SHP77 (cell line): ENCODE data around the gene HMCES.
"Not testable (repeated sequence)": the region's sequence is repeated elsewhere in the genome, so short reads cannot be mapped to it uniquely, and the experiment has no call there.

Source experiments
- DNase-seq, 2 experiments: peaks; one replicate each; lab custom pipeline; 2025; lab: John Stamatoyannopoulos, UW

Gene HMCES

DNA sequence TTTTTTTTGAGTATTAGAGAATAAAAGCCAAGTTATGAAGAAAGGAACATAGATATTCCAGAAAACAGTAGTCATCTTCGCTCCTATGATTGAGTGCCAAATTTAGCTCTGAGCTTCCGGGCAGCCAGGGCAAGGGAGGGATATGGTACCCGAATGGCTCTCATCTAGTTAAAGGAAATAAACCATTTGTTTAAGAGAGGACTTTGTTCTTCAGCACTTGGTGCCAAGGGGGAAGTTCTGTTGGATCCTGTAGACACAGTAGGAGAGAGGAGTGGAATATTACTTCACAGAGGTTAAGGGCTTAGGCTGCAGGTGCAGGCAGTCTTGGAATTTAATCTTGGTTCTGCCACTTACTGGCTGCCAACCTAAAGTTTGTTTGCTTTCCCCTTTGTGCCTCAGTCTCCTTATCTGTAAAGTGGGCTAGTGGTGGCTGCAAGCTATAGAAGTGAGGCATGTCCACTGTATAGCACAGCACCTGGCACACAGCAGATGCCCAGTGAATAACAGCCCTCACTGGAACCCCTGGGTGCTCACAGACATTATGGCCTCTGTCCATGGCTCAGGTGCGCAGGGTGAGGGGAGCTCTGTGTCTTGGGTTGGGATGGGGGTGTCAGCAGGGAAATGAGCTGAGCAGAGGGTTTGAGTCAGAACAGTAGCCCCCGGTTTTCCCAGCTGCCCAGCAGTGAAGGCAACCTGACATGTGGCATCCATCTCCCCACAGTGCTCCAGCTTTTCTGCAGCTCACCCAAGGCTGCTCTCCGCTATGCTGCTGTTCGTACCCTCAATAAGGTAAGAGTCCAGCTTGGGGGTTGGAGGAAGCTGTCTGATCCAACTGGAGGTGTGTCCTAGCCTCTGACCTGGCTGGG, 18.8 kb upstream of the HMCES start:
- no peak for DNase-seq

DNA sequence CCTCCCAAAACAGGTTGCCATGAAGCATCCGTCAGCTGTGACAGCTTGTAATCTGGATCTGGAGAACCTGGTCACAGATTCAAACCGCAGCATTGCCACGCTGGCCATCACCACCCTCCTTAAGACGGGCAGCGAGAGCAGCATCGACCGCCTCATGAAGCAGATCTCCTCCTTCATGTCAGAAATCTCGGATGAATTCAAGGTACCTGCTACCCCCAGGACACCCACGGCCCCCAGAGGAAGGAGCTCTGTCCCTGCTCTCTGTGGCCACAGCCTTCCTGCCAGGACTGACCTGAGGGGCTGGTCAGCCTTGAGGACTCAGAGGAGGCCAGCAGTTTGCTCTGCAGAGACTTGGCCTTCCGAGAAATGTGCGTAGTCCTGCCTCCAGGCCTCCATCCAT, 18.1 kb upstream of the HMCES start:
- DNase-seq: no peak

DNA sequence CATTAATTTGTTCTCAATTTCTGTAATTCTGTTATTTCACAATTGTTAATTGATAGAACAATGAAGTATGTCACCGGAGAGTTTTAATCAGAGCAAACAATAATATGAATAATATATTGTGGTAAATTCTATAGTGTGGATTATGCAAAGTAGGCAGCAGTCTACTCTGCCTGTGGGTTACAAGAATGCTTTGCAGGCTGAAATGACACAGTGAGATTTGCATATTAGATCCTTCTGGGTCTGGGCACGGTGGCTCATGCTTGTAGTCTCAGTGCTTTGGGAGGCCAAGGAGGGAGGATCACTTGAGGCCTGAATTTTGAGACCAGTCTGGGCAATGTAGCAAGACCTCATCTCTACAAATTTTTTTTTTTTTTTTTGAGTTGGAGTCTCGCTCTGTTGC, 16.8 kb upstream of the HMCES start:
- no peak for DNase-seq

DNA sequence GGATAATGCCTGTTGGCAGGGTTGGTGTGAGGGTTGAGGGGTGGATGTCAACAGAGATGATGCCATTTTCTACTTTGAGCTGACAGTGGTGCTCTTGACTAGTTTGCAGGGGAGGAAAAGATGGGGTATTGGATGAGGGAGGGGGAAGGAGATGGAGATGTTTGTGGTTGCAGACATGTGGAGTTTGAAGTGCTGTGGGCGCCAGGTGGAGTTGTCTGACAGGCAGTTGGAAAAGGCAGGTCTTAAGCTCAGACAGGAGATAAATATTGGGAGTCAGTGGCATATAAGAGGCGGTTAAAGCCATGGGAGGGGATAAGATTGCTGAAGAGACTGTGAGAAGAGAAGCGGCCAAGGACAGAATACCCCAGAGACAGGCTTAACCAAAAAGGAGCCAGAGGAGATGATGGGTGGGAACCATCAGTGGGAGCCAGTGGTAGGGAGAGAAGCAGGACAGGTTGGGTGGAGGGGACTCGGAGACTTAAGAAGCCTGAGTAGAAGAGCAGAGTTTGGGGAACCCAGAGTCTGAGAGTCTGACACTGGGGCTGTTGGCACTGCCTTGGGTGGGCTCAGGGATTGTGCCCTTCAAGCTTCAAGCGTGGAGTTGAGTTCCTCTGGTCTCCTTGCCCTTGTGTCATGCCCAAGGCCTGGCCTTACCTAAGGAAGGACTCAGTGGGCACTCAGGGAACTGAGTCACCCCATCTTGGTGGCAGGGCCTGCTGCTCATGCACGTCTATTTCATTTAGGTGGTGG, 15.3 kb upstream of the HMCES start:
- DNase-seq: no peak

DNA sequence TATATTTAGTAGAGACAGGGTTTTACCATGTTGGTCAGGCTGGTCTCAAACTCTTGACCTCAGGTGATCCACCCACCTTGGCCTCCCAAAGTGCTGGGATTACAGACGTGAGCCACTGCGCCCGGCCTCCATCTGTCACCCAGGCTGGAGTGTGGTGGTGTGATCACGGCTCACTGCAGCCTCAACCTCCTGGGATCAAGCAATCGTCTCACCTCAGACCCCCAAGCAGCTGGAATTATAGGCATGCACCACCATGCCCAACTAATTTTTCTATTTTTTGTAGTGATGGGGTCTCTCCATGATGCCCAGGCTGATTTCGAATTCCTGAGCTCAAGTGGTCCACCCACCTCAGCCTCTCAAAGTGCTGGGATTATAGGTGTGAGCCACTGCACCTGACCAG, 13.7 kb upstream of the HMCES start:
- not testable (repeated sequence) for DNase-seq

DNA sequence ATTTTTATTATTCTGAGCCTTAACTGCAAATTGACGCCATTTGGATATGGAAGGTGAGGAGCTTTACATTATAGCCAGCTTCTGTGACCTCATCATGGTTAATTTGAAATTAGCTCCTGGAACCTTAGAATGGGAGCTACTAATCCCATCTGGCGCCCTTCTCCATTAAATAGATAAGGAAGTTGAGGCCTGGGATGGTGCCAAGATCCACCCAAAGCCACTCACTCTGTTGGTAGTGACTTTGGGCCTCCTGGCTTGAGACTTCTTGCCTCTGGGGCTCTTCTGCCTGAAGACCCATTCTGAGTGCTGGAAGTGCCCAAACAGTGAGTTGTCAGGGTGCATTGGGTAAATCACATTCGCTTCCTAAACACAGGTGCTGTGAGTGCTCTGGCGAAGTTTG, 12.0 kb upstream of the HMCES start:
- DNase-seq: no peak

DNA sequence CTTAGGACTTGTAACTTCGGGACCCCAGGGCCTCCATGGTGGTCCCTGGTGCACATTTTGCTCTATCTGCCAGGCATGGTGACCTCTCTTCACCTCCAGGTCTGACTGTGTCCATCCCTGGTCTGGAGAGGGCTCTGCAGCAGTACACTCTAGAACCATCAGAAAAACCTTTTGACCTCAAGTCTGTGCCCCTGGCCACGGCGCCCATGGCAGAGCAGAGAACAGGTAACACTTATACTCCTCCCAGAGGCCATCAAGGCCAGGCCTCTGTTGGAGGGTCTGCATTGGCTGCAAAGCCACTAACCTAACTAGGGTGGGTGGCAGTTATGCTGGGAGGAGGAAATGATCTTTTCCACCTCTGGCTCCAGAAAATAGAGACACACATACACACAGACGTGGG, 10.3 kb upstream of the HMCES start:
- DNase-seq: no peak

DNA sequence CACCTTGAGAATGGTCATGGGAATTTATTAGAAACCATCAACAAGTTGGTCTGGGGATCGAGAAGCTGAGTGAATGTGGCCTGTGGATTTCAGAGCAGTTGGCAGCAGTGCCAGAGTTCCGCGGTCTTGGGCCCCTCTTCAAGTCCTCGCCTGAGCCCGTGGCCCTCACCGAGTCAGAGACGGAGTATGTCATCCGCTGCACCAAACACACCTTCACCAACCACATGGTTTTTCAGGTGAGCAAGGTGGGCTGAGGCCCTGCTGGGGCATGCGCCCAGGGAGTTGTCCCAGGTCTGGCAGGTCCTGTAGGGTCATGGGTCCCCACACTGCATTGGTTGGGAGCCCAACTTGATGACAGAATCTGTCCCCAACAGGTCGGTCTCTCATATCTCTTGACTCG, 7.0 kb upstream of the HMCES start:
- DNase-seq: no peak

DNA sequence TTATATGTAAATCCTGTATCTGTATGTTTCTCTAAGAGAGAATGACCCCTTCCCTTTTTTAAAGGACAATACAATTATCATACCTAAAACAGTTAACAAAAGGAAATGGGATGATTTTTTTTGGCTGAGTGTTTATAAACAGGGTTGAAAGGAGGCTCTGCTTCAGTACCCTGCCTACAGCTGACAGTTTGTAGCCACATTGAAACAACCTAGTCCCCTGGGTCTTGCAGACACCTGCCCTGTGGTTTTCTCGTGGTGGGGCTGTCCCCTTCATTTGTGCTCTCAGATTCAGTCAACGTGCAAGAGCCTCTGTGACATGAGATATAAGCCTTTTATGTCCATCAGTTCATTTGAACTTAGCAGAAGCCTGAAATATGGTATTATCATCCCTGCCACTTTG, 2.3 kb upstream of the HMCES start:
- no peak for DNase-seq

DNA sequence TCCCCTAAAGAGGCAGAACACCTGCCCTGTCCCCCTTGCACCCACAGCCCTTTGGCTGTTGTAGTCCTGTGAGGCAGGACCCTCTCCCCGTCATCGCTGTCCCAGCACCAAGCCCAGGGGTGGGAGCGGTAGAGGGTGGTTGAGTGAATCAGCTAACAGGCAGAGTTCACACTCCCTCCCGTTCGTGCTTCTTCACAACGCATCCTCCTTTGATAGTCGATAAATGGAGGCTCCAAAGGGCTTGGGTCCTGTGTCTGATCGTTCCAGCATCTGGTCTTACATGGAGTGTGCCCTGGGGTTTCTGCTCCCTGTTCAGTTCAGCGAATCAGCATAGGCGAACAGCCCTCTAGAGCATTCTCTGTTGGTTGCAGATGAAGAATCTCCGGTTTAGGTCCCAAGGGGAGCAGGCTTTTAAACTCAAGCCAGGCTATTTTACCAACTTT, 820 bp upstream of the HMCES start:
- DNase-seq: no peak

DNA sequence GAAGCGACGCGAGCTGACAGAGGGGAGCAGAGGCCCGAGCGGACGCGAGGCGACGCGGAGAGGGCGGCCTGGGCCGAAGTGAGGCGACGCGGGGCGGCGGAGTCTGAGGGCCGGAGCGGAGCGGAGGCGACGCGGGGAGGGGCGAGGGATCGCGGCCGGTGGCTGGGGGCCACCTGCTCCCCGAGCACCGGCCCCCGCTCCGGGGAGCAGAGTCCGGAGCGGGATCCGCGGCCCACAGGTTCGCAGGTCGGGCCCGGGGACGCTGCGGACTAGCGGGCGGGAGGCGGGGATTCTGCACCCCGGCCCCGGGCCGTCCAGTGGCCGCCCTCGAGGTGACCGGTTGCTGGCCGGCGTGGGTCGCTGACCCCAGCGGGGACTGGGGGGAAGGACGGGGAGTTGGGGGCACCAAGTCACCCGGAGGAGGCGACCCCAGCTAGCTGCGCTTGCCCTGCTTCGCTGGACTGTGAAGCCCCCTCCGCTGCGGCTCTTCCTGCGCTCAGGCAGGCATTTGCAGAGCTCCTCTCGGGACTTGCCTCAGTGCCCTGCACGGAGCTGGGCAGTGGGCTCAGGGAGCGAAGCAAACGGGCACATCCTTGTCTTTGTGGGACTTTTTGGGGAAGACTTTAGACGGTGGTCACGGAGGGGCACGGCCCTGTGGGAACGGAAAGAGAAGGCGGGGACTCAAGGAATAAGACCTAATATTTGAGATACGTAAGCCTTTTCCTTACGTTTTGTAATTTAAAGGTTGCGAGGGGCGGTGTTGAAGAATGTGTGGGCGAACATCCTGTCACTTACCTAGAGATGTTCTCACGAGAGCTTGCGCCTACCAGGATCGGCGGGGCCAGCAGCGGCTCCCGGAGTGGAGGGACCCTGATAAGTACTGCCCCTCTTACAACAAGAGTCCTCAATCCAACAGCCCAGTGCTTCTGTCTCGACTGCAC, 566 bp downstream of the HMCES start:
- DNase-seq: peak; percentile 28 to 52

DNA sequence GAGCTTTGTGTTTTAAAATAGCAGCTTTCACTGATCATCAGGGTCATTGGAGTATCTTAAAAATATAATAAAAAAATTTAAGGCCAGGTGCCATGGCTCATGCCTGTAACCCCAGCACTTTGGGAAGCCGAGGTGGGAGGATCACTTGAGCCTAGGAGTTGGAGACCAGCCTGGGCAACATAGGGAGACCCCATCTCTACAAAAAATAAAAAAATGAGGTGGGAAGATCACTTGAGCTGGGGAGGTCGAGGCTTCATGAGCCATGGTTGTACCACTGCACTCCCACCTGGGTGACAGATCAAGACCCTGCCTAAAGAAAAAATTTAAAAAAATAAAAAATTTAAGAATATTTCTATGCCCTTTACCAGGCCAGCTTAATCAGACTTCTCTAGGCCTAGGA, 1.5 kb downstream of the HMCES start:
- DNase-seq: no peak

DNA sequence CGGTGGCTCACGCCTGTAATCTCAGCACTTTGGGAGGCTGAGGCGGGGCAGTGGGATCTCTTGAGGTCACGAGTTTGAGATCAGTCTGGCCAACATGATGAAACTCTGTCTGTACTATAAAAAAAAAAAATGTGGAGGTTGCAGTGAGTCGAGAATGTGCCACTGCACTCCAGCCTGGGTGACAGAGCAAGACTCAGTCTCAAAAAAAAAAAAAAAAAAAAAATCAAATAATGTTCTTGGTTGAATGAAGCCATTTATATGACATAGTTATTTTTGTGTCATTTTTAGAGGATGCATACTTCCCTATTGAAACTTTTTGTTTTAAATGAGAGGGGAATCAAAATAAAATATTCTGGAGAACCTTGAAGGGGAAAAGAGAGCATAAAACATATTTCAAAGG, 3.1 kb downstream of the HMCES start:
- DNase-seq: no peak

DNA sequence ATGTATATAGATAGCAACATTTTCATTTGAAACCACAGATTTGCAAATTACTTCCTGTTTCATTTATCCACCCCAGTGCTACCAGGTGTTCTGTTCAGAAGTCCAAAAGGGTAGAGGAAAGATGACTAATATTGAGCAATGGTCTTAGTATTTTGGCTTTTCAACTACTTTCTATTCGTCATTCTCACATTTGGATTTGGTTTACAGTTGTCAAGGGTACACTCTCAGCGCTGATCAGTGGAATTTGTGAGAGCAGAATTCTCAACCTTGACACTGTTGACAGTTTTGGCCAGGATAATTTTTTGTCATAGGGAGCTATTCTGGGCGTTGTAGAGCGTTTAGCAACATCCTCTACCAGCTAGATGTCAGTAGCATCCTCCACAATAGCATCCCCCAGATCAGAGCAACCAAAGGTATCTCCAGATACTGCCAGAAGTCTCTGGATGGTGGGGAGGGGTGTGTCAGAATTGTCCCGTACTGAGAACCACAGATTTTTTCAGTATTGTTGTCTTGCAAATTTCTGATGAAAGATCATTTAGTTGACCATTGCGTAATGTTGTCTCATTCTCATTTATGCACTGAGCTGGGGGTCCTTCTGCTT, 4.2 kb downstream of the HMCES start:
- no peak for DNase-seq

DNA sequence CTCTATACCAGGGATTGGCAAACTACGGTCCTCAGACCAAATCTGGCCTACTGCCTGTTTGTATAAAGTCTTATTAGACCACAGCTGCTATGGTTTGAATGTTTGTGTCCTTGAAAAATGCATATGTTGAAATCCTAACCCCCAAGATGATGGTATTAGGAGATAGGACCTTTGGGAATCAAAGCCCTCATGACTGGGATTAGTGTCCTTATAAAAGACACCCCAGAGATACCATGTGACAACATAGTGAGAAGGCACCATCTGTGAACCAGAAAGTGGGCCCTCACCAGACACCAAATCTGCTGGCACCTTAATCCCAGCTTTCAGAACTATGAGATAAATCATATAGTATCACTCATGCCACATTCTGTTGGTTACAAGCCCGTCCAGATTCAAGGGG, 7.4 kb downstream of the HMCES start:
- no peak for DNase-seq

DNA sequence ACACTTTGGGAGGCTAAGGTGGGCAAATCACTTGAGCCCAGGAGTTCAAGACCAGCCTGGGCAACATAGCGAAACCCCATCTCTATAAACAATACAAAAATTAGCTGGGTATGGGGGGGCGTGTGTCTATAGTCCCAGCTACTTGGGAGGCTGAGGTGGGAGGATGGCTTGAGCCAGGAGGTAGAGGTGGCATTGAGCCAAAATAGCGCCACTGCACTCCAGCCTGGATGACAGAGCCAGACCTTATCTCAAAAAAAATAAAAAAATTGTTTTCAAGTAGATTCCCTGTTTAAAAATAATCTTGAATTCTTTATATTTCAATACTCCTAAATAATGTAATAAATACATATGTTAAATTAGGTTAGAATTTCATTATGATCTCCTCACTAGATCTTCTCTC, 9.8 kb downstream of the HMCES start:
- no peak for DNase-seq

DNA sequence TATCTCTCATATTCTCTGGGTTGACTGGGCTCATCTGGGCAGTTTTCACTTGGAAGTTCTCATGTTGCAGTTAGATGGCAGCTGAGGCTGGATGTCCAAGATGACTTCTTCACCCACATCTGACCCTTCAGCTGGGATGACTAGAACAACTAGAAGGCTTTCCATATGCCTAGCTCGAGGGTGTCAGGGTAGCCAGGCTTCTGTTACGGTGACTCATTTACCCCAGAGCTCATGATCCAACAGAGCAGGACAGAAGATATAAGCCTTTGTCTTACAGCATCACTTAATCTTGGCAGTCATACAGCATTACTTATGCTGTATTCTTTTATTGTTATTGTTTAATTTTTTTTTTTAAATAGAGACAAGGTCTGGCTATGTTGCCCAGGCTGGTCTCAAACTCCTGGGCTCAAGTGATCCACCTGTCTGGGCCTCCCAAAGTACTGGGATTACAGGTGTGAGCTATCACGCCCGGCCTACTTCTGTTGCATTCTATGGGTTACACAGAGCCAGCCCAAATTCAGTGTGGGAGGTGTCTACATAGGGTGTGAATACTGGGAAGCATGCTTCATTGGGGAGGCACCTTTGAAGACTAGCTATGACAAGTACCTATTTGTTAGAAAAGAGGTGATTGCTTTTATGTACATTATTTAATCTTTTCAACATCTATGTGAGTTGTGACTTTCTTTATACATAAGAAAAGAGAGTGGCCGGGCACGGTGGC, 10.7 kb downstream of the HMCES start:
- DNase-seq: no peak

DNA sequence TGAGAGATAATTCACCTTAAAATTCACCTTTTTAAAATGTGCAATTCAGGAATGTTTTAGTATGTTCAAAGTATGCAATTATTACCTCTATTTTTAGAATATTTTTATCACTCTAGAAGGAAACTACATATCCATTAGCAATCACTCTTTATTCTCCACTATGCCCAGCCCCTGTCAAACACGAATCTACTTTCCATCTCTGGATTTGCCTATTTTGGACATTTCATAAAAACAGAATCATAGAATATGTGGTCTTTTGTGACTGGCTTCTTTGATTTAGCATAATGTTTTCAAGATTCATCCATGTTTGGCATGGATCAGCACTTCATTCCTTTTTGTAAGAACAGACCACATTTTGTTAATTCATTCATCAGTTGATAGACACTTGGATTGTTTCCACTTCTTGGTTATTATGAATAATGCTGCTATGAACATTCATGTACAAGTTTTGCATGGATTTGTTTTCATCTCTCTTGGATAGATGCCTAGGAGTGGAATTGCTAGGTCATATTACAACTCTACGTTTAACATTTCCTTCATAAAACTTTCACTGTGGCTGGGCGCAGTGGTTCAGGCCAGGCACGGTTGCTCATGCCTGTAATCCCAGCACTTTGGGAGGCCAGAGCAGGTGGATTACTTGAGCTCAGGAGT, 12.7 kb downstream of the HMCES start:
- no peak for DNase-seq

DNA sequence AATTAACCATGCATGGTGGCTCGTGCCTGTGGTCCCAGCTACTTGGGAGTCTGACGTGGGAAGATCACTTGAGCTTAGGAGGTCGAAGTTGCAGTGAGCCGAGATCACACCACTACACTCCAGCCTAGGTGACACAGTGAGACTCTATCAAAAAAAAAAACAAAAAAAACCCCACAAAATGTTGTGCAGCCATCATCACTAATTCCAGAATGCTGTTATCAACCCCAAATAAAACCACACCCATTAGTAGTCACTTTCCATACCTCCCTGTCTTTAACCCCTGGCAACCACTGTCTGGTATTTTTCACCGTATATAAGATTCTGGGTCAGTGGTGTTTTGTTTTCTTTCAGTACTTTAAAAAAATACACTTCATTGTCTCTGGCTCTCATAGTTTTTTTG, 16.6 kb downstream of the HMCES start:
- DNase-seq: no peak

DNA sequence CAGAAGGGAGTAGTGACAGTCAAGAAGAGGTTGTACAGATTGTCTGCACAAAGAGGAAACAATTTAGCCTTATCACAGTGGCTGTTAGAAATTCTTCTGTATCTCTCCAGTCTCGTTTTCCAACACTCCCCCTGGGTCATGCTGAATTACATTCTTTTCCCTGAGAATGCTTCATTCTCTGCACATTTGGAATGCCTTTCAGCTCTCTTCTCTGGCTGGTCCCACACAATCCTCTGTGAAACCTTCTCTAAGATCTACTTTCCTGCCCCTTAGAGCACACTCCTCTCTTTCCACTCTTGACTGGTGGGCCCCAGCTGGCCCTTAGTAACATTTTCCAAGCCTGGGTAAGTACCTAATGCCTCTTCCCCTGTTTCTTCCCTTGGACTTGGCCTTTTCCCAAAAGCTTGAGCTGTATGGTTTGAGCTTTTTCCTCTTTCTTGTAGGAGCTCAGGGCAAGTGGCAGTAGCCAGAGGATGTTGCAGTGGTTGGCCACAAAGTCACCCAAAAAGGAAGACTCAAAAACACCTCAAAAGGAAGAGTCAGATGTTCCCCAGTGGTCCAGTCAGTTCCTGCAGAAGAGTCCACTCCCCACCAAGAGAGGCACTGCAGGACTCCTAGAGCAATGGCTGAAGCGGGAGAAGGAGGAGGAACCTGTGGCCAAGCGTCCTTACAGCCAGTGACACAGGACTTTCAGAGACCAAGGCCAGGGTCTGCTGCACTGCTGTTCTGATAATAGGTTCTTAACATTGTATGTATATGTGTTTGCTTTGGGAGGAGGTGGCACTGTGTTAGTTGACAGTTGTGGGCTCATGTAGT, 25.7 kb downstream of the HMCES start:
- no peak for DNase-seq
